ENCODE data around the gene EBF3. TPM values are rescaled to one million over a fixed set of nuclear protein-coding genes. Genes with fewer than 3 reads are reported as not detected.

Gene EBF3
- total RNA-seq, 1 donor from 2014 or later = 0.20 TPM

DNA sequence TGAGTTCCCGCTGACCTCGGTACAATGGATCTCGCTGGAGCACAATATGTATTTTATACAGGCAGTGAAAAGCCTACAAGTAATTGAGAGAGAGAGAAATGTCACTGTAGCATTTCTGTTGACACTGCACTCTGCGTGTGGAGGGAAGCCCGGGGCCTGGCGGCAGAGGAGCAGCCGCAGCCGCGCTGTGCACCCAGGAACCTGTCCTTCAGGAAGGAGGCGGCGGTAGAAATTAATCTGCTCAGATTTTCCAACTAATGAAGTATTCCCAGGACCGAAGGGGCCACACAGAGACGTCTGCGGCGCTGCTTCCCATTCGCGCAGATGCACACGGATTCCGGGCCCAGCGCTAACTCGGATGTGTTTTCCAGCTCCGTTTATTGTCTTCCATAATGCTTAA lies 170.1 kb downstream of the EBF3 start:
- Histone ChIP-seq H3K9me3 (no peaks in the 10 kb centered on the region), H3K27ac (no peak overlapping the region), H3K4me3 (no peak overlapping the region), H3K36me3 (no peaks in the 10 kb centered on the region), H3K27me3 (no peaks in the 10 kb centered on the region), H3K4me1 (no peaks in the 10 kb centered on the region)
- intact Hi-C loops (cut with DNase I) = no loop called here
- no peak for DNase-seq
- no peak for ATAC-seq
- TF ChIP-seq, protein P1, sequence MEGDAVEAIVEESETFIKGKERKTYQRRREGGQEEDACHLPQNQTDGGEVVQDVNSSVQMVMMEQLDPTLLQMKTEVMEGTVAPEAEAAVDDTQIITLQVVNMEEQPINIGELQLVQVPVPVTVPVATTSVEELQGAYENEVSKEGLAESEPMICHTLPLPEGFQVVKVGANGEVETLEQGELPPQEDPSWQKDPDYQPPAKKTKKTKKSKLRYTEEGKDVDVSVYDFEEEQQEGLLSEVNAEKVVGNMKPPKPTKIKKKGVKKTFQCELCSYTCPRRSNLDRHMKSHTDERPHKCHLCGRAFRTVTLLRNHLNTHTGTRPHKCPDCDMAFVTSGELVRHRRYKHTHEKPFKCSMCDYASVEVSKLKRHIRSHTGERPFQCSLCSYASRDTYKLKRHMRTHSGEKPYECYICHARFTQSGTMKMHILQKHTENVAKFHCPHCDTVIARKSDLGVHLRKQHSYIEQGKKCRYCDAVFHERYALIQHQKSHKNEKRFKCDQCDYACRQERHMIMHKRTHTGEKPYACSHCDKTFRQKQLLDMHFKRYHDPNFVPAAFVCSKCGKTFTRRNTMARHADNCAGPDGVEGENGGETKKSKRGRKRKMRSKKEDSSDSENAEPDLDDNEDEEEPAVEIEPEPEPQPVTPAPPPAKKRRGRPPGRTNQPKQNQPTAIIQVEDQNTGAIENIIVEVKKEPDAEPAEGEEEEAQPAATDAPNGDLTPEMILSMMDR (IDR thresholded peaks at IDR 0.05) = no peak

DNA sequence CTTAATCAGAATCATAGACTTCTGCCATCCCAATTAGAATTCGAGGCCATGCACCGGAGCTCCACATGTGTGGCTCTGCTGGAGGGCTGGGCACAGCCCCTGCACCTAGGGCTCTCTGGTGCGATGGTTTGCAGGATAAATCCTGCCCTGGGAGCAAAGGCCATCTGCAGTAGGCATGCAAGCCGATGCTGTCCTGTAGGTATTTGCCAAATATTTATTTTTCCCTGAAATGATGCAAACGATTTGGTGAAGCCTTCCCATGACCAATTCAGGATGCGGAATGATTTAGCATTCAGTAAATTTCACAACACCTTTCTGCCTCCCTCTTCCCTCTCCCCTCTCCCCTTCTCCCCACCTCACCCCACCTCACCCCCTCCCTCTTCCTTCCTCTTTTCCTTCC lies 170.6 kb downstream of the EBF3 start:
- intact Hi-C loops (cut with DNase I) = no loop called here
- Histone ChIP-seq H3K36me3 (no peaks in the 10 kb centered on the region), H3K4me1 (no peaks in the 10 kb centered on the region), H3K4me3 (no peak overlapping the region), H3K9me3 (no peaks in the 10 kb centered on the region), H3K27ac (no peak overlapping the region), H3K27me3 (no peaks in the 10 kb centered on the region)
- no peak for DNase-seq
- TF ChIP-seq, protein P1 (IDR thresholded peaks at IDR 0.05) = no peak
- ATAC-seq = no peak

DNA sequence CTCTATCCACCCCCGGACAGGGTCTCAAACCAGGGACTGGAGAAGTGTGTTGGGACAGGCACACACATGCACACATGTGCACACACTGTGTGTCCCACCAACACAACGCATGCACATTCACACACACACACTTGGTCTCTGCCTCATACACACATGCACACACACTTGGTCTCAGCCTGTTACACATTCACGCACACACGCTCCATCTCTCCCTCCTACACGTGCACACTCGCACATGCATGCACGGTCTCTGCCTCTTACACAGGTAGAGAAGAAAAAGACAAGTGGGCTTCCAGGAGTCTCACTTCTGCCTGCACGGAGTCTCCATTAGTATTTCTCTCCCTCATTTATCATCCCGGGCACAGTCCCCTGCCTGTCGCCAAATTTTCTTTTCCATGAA lies 171.2 kb downstream of the EBF3 start:
- Histone ChIP-seq H3K27ac (no peak overlapping the region), H3K9me3 (no peaks in the 10 kb centered on the region), H3K36me3 (no peaks in the 10 kb centered on the region), H3K27me3 (no peaks in the 10 kb centered on the region), H3K4me3 (no peak overlapping the region), H3K4me1 (no peaks in the 10 kb centered on the region)
- no peak for DNase-seq
- TF ChIP-seq, protein P1 (IDR thresholded peaks at IDR 0.05) = no peak
- intact Hi-C loops (cut with DNase I) = no loop called here
- ATAC-seq = no peak

DNA sequence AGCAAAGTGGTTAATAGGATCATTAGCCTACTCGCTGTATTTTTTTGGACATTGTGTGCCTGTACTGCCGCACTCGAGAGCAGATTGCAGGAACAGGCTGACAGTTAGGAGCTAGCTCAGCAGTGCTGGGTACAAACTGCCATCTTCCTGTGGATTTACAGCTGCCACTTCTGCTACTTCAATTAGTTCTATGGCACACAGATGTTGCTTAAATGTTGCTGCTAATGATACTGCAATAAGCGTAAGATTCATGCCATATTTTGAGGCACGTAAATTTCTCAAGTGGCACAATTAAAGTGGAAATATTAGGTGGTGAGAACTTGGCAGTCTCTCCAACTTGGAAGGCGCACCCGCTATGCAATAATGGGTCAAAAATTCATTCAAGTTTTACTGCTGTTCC lies 171.9 kb downstream of the EBF3 start:
- Histone ChIP-seq H3K27ac (no peak overlapping the region), H3K9me3 (no peaks in the 10 kb centered on the region), H3K36me3 (no peaks in the 10 kb centered on the region), H3K4me3 (no peak overlapping the region), H3K27me3 (no peaks in the 10 kb centered on the region), H3K4me1 (no peaks in the 10 kb centered on the region)
- no peak for DNase-seq
- TF ChIP-seq, protein P1 (IDR thresholded peaks at IDR 0.05) = no peak
- ATAC-seq = no peak
- intact Hi-C loops (cut with DNase I) = no loop called here

DNA sequence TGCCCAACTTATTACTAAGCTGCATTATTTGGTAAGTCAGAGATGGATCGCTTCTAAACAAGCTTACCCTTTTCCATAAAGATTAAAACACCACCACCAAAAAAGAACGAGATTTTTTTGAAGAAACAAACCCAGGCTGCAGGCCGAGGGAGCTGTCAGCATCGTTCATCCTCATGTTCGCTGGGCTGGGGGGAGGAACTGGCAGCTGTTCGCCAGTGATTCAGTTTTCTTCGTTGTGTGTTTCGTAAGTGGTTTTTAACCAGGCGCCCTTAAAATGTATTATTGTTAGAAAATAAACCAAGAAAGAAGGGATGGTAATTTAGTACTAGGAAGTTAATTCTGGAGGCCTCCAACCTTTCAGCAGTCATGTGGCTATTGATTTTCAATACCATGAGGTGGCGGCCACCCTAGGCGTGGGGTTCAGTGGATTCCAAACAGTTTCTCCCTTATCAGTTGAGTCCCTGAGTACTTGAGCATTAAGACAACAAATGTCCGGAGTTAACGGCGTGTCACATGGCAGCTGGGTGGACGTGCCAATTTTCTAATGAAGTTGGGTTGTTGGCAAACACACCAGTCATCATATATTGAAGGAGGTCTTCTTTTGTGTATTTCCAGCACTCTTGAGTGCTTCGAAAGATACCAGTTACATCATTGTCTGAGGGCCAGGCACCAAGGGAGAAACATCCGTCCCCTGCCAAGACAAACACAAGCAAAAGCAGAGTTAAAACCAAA lies 173.2 kb downstream of the EBF3 start:
- ATAC-seq (no peak), DNase-seq (no peak)
- intact Hi-C loops (cut with DNase I) = no loop called here
- Histone ChIP-seq H3K4me3 (no peak overlapping the region), H3K27me3 (no peaks in the 10 kb centered on the region), H3K4me1 (no peaks in the 10 kb centered on the region), H3K36me3 (no peaks in the 10 kb centered on the region), H3K27ac (no peak overlapping the region), H3K9me3 (no peaks in the 10 kb centered on the region)
- TF ChIP-seq, protein P1 (IDR thresholded peaks at IDR 0.05) = no peak

DNA sequence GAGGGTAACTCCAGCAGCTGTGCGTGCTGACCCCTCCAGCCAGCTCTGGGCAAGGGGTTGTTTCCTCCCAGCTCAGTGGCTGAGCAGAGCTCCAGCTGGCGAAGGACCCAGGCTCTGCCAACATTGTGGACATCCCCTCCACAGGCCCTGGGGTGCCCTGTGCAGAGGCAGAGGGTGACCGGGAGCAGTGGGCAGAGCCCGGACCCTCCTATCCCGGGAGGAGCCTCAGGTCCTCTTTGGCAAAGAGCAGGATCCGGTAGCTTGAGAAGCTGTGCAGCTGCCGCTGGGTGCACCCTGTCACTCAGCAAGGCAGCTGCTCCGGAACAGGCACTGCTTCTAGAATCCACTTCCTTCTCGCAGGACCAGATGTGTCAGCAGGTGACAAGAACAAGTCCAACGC lies 175.9 kb downstream of the EBF3 start:
- TF ChIP-seq, protein P1 (IDR thresholded peaks at IDR 0.05) = no peak
- Histone ChIP-seq H3K4me1 (no peaks in the 10 kb centered on the region), H3K4me3 (no peak overlapping the region), H3K9me3 (no peaks in the 10 kb centered on the region), H3K36me3 (no peaks in the 10 kb centered on the region), H3K27me3 (no peaks in the 10 kb centered on the region), H3K27ac (no peak overlapping the region)
- DNase-seq = no peak
- ATAC-seq = no peak
- intact Hi-C loops (cut with DNase I) = no loop called here
